H1 (cell line): ENCODE data around the gene PLCL1. TPM values are rescaled to one million over a fixed set of nuclear protein-coding genes. Genes with fewer than 3 reads are reported as not detected.

Source experiments
- CTCF ChIA-PET: fragments of 300-600 bp; sonication (Branson Sonifier 250); formaldehyde crosslinking; loops from one replicate; lab custom pipeline; 2021; ENCODE audit not compliant: partially characterized antibody; lab: Charles Lee
- POLR2A ChIA-PET: fragments of 300-600 bp; sonication (Branson Sonifier 250); formaldehyde crosslinking; loops from one replicate; lab custom pipeline; 2021; ENCODE audit warnings: inconsistent platforms; ENCODE audit not compliant: partially characterized antibody; lab: Charles Lee
- DNase-seq, 2 experiments: peaks; one replicate each; pipeline versions ENCODE4 v3.0.0 to v3.0.0-alpha.2; 2010 to 2022; ENCODE audit warnings: low spot score in 2 of 2, low read depth in 1 of 2, mixed read lengths in 1 of 2
- FAIRE-seq: peaks from 2 replicates; lab custom pipeline; 2011; peaks lifted over from hg19 to GRCh38; lab: Jason Lieb, UNC
- H2AFZ ChIP-seq: 2 replicates; pipeline ENCODE4 v1.8.1; 2012; ENCODE audit warnings: low read length, inconsistent platforms
- H2AK5ac ChIP-seq: 2 replicates; pipeline ENCODE4 v1.6.1; 2013; ENCODE audit warnings: low read depth, low read length
- H2BK120ac ChIP-seq: replicated peaks from 2 replicates; pipeline ENCODE3; 2013; ENCODE audit warnings: low read depth, low read length, inconsistent platforms
- H2BK12ac ChIP-seq: 2 replicates; pipeline ENCODE4 v1.6.1; 2013; ENCODE audit warnings: low read depth, low read length
- H2BK15ac ChIP-seq: 2 replicates; pipeline ENCODE4 v1.6.1; 2013; ENCODE audit warnings: low read length
- H2BK20ac ChIP-seq: 2 replicates; pipeline ENCODE4 v1.6.1; 2013; ENCODE audit warnings: low read length
- H2BK5ac ChIP-seq: 2 replicates; pipeline ENCODE4 v1.6.1; 2013; ENCODE audit warnings: low read depth, low read length
- H3K14ac ChIP-seq: 2 replicates; pipeline ENCODE4 v1.6.1; 2013; ENCODE audit warnings: inconsistent platforms; ENCODE audit not compliant: insufficient read length
- H3K18ac ChIP-seq: 2 replicates; pipeline ENCODE4 v1.6.1; 2013; ENCODE audit warnings: low read length; ENCODE audit errors: extremely low read depth
- H3K23ac ChIP-seq: 2 replicates; pipeline ENCODE4 v1.6.1; 2013; ENCODE audit warnings: inconsistent platforms; ENCODE audit not compliant: insufficient read length
- H3K23me2 ChIP-seq: 2 replicates; pipeline ENCODE4 v1.6.1; 2013; ENCODE audit warnings: low read depth, low read length
- H3K27ac ChIP-seq: 2 replicates; pipeline ENCODE4 v1.6.1; 2011; ENCODE audit warnings: low read depth, low read length, inconsistent platforms
- H3K27me3 ChIP-seq, 4 experiments: replicated peaks in 1 of 4; 1 replicate in 1 of 4; 2 replicates in 3 of 4; pipeline versions ENCODE4 v1.6.1 to v1.8.1; 2011 to 2013; ENCODE audit warnings: low read length in 3 of 4, mild to moderate bottlenecking in 3 of 4, inconsistent platforms in 2 of 4, mixed read lengths in 2 of 4, moderate library complexity in 1 of 4; ENCODE audit not compliant: control insufficient read depth in 3 of 4, insufficient read depth in 3 of 4; ENCODE audit errors: extremely low read depth in 1 of 4
- H3K36me3 ChIP-seq, 4 experiments: 2 replicates each; pipeline versions ENCODE4 v1.6.1 to v1.8.1; 2011 to 2013; ENCODE audit warnings: mild to moderate bottlenecking in 4 of 4, low read length in 3 of 4, moderate library complexity in 2 of 4, control low read depth in 1 of 4, inconsistent platforms in 1 of 4; ENCODE audit not compliant: insufficient read depth in 4 of 4, control insufficient read depth in 2 of 4
- H3K4ac ChIP-seq: replicated peaks from 2 replicates; pipeline ENCODE3; 2013; ENCODE audit warnings: low read length, low read depth, mixed read lengths, inconsistent platforms; ENCODE audit not compliant: insufficient read length
- H3K4me1 ChIP-seq, 4 experiments: replicated peaks in 1 of 4; 1 replicate in 1 of 4; 2 replicates in 3 of 4; pipeline versions ENCODE4 v1.6.1 to v1.8.1; 2011 to 2013; ENCODE audit warnings: low read length in 3 of 4, inconsistent platforms in 2 of 4, mixed read lengths in 1 of 4; ENCODE audit not compliant: insufficient read depth in 4 of 4, control insufficient read depth in 3 of 4
- H3K4me2 ChIP-seq, 2 experiments: 2 replicates each; pipeline versions ENCODE4 v1.6.1 to v1.8.1; 2011 to 2013; ENCODE audit warnings: low read depth in 2 of 2, low read length in 2 of 2, control low read depth in 1 of 2, inconsistent platforms in 1 of 2, mild to moderate bottlenecking in 1 of 2; ENCODE audit not compliant: insufficient read depth in 1 of 2
- H3K4me3 ChIP-seq, 4 experiments: fragments of 200-600, 300-600 bp in 1 of 4; sonication (generic), shearing (Covaris generic), sonication (Bioruptor Twin) in 1 of 4; 2 replicates each; pipeline versions ENCODE4 v1.5.1 to v1.8.1; 2011 to 2016; ENCODE audit warnings: low read length in 4 of 4, low read depth in 3 of 4, control low read depth in 2 of 4, inconsistent platforms in 2 of 4, mild to moderate bottlenecking in 2 of 4, mixed read lengths in 1 of 4, moderate library complexity in 1 of 4; ENCODE audit not compliant: insufficient read depth in 2 of 4; ENCODE audit errors: extremely low read depth in 1 of 4
- H3K56ac ChIP-seq: replicated peaks from 2 replicates; pipeline ENCODE3; 2013; ENCODE audit warnings: low read depth, mild to moderate bottlenecking, mixed read lengths, low read length, inconsistent platforms; ENCODE audit not compliant: insufficient read length
- H3K79me1 ChIP-seq: 2 replicates; pipeline ENCODE4 v1.6.1; 2013; ENCODE audit warnings: low read depth, low read length, control low read depth
- H3K79me2 ChIP-seq, 2 experiments: 2 replicates each; pipeline versions ENCODE4 v1.6.1 to v1.8.1; 2012 to 2013; ENCODE audit warnings: low read length in 2 of 2, mild to moderate bottlenecking in 2 of 2, inconsistent platforms in 1 of 2; ENCODE audit not compliant: insufficient read depth in 2 of 2, control insufficient read depth in 1 of 2
- H3K9ac ChIP-seq, 4 experiments: replicated peaks in 1 of 4; 1 replicate in 1 of 4; 2 replicates in 3 of 4; pipeline versions ENCODE4 v1.6.1 to v1.8.1; 2011 to 2013; ENCODE audit warnings: low read depth in 3 of 4, low read length in 3 of 4, control low read depth in 2 of 4, mild to moderate bottlenecking in 2 of 4, moderate library complexity in 2 of 4, inconsistent platforms in 1 of 4; ENCODE audit errors: extremely low read depth in 1 of 4
- H3K9me3 ChIP-seq, 2 experiments: 2 replicates each; pipeline versions ENCODE4 v1.6.1 to v1.8.1; 2012 to 2013; ENCODE audit warnings: mild to moderate bottlenecking in 2 of 2, moderate library complexity in 2 of 2, control low read depth in 1 of 2, inconsistent platforms in 1 of 2, low read depth in 1 of 2, low read length in 1 of 2, mixed read lengths in 1 of 2; ENCODE audit not compliant: insufficient read depth in 2 of 2
- H4K20me1 ChIP-seq, 2 experiments: replicated peaks in 1 of 2; 2 replicates each; pipeline versions ENCODE3 to v1.8.1; 2011 to 2013; ENCODE audit warnings: inconsistent platforms in 2 of 2, low read length in 2 of 2, mild to moderate bottlenecking in 1 of 2; ENCODE audit not compliant: insufficient read depth in 2 of 2, control insufficient read depth in 1 of 2
- H4K5ac ChIP-seq: 2 replicates; pipeline ENCODE4 v1.6.1; 2013; ENCODE audit warnings: low read length, low read depth, mixed read lengths, inconsistent platforms; ENCODE audit not compliant: insufficient read length
- H4K8ac ChIP-seq: 2 replicates; pipeline ENCODE4 v1.8.0; 2013; ENCODE audit warnings: mild to moderate bottlenecking, moderate library complexity, low read length, inconsistent platforms; ENCODE audit not compliant: insufficient read depth; ENCODE audit errors: extremely low read depth
- H4K91ac ChIP-seq: replicated peaks from 2 replicates; pipeline ENCODE3; 2013; ENCODE audit warnings: low read length, mixed read lengths, inconsistent platforms; ENCODE audit not compliant: insufficient read length
- SUZ12 ChIP-seq: fragments of 200-600 bp; sonication (generic); IDR thresholded peaks from 2 replicates; pipeline ENCODE4 v1.6.1; 2012; ENCODE audit warnings: mild to moderate bottlenecking, inconsistent platforms, low read length, moderate library complexity, mixed read lengths
- WGBS, 2 experiments: shearing (Covaris generic) in 1 of 2; methylation state at CpG; one replicate each; pipeline versions ENCODE4 v1.1.6 to v1.1.7; 2013 to 2015; ENCODE audit warnings: low lambda C conversion rate in 2 of 2, mixed read lengths in 2 of 2, inconsistent platforms in 1 of 2, low coverage in 1 of 2, missing lambda C conversion rate in 1 of 2; ENCODE audit not compliant: insufficient replicate concordance in 2 of 2, insufficient coverage in 1 of 2, insufficient read length in 1 of 2; ENCODE audit errors: extremely low coverage in 1 of 2, missing lambda C conversion rate in 1 of 2; 5-methylcytosine and 5-hydroxymethylcytosine counted together
- polyA plus RNA-seq, 7 experiments: library from polyadenylated mRNA; depleted of rRNA in 3 of 7; stranded (reverse) in 5 of 7; unstranded in 2 of 7; fragments of >200 nt in 5 of 7; fragments of 200-250 nt in 2 of 7; gene quantifications; 1 replicate in 5 of 7; 2 replicates in 1 of 7; 4 replicates in 1 of 7; pipeline versions ENCODE4 v1.2.1 to v1.2.3, GENCODE V29; 2011 to 2013; ENCODE audit warnings: missing spikeins in 2 of 7, mixed read lengths in 2 of 7
- total RNA-seq: library from RNA; stranded (reverse); fragmentation: NEBNext Ultra II Directional; extraction: Animal tissue kit (Norgen Biotek cat#: 25700); gene quantifications from 2 replicates; pipeline ENCODE4 v1.2.1, GENCODE V29; 2021
- TF ChIP-seq, protein P1 (sequence below): IDR thresholded peaks from 2 replicates; pipeline ENCODE4 v1.6.1; 2012; ENCODE audit warnings: low read length, inconsistent platforms

Gene PLCL1
- total and polyA plus RNA-seq, 2 of the 8 experiments (the other 6 are each of a cell fraction or from before 2014, with no cell fraction given), result not detected

DNA sequence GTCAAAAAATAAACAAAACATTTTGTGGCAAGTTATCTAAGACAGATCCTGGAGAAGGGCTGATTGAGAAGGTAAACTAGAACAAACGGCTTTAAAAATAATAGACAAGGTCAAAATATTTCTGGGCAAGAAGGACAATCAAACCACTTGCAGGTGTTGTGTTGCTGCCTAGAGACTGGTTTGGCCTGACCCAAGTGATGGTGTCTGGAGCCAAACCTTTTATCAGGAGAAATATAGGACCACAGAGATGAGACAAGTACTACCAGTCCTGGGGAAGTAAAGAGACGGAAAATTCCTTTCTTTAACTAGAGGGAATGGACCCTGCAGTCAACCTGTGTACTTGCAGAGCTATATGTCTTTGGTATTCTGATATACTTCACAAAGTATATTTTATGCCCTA lies 44.2 kb downstream of the PLCL1 start:
- no peaks in the 10 kb centered on the region for H3K79me1 ChIP-seq
- no peak overlapping the region for H3K14ac ChIP-seq
- no peaks in the 10 kb centered on the region for H3K4me1 ChIP-seq
- H3K4ac ChIP-seq, result no peak overlapping the region
- TF ChIP-seq, protein P1, sequence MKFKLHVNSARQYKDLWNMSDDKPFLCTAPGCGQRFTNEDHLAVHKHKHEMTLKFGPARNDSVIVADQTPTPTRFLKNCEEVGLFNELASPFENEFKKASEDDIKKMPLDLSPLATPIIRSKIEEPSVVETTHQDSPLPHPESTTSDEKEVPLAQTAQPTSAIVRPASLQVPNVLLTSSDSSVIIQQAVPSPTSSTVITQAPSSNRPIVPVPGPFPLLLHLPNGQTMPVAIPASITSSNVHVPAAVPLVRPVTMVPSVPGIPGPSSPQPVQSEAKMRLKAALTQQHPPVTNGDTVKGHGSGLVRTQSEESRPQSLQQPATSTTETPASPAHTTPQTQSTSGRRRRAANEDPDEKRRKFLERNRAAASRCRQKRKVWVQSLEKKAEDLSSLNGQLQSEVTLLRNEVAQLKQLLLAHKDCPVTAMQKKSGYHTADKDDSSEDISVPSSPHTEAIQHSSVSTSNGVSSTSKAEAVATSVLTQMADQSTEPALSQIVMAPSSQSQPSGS, result no peak
- no peak for TF ChIP-seq SUZ12
- no peak overlapping the region for H3K56ac ChIP-seq
- CTCF ChIA-PET, result interaction anchor here (0.6 to 3.1 kb wide), 4 partner anchors 10 to 278 kb away, joined by 3 to 10 read pairs (median 3); no protein-coding TSS in a partner anchor
- no peak overlapping the region for H2AK5ac ChIP-seq
- H3K9me3 ChIP-seq, result no peaks in the 10 kb centered on the region
- no peaks in the 10 kb centered on the region for H3K79me2 ChIP-seq
- no peaks in the 10 kb centered on the region for H4K20me1 ChIP-seq
- H3K27me3 ChIP-seq, result no peaks in the 10 kb centered on the region
- no peak for DNase-seq
- H4K5ac ChIP-seq, result no peak overlapping the region
- no peak overlapping the region for H3K23ac ChIP-seq
- H2BK15ac ChIP-seq, result no peak overlapping the region
- H3K4me2 ChIP-seq, result no peak overlapping the region
- POLR2A ChIA-PET, result no interaction called here
- H3K36me3 ChIP-seq, result no peaks in the 10 kb centered on the region
- FAIRE-seq, result no peak
- H3K27ac ChIP-seq, result no peak overlapping the region
- no peaks in the 10 kb centered on the region; the same call in 1 of the 2 replicates for H3K23me2 ChIP-seq
- WGBS, 2 experiments, result 83% methylated on average over 2 of the region's 2 CpGs; no CpG with 5 or more reads in 1 of the 2 experiments
- H3K18ac ChIP-seq, result no peak overlapping the region
- no peak overlapping the region for H3K9ac ChIP-seq
- 0 out of 2 replicates have a peak overlapping the region, but pooled peaks have one; percentile 3 for H2AFZ ChIP-seq
- no peak overlapping the region for H4K91ac ChIP-seq
- H2BK5ac ChIP-seq, result no peak overlapping the region
- H2BK20ac ChIP-seq, result no peak overlapping the region
- H4K8ac ChIP-seq, result no peak overlapping the region
- no peak overlapping the region for H2BK12ac ChIP-seq
- no peak overlapping the region for H2BK120ac ChIP-seq
- no peak overlapping the region for H3K4me3 ChIP-seq
